Right atrium auricular region (tissue), 2 donors: ENCODE data around the gene SEMA7A. TPM values are rescaled to one million over a fixed set of nuclear protein-coding genes. Genes with fewer than 3 reads are reported as not detected.

Experiments used
- DNase-seq: peaks from one replicate; pipeline ENCODE4 v3.0.0-alpha.2; 2019; ENCODE audit warnings: low spot score
- H3K27ac ChIP-seq, 2 donors: fragments of 200-600 bp; sonication (generic); 1 replicate in 1 of 2; 2 replicates in 1 of 2; pipeline ENCODE4 v1.5.1; 2016 to 2019
- H3K27me3 ChIP-seq, 2 donors: fragments of 200-600 bp; sonication (generic); one replicate each; pipeline versions ENCODE4 v1.5.1 to v1.6.0; 2017 to 2019
- H3K36me3 ChIP-seq: fragments of 200-600 bp; sonication (generic); one replicate; pipeline ENCODE4 v1.5.1; 2016
- H3K4me1 ChIP-seq, 2 donors: fragments of 200-600 bp; sonication (generic); one replicate each; pipeline versions ENCODE4 v1.5.1 to v1.6.0; 2017 to 2019
- H3K4me3 ChIP-seq, 2 donors: fragments of 200-600 bp; sonication (generic); 1 replicate in 1 of 2; 2 replicates in 1 of 2; pipeline ENCODE4 v1.5.1; 2017 to 2019; ENCODE audit warnings: mild to moderate bottlenecking in 1 of 2, moderate library complexity in 1 of 2
- H3K9me3 ChIP-seq, 2 donors: fragments of 200-600 bp; sonication (generic); one replicate each; pipeline ENCODE4 v1.5.1; 2019
- total RNA-seq, 2 donors: library from RNA; depleted of rRNA; stranded (reverse); fragments of >200 nt; gene quantifications; one replicate each; pipeline ENCODE4 v1.1.0, GENCODE V29; 2016
- TF ChIP-seq, protein P1 (sequence below), 2 donors: fragments of 200-600 bp; sonication (generic); IDR thresholded peaks; one replicate each; pipeline ENCODE4 v1.5.1; 2019; ENCODE audit warnings: antibody characterized with exemption in 2 of 2

SEMA7A gene
- total RNA-seq, 2 donors from 2014 or later, result 1.0 to 2.9 TPM

DNA sequence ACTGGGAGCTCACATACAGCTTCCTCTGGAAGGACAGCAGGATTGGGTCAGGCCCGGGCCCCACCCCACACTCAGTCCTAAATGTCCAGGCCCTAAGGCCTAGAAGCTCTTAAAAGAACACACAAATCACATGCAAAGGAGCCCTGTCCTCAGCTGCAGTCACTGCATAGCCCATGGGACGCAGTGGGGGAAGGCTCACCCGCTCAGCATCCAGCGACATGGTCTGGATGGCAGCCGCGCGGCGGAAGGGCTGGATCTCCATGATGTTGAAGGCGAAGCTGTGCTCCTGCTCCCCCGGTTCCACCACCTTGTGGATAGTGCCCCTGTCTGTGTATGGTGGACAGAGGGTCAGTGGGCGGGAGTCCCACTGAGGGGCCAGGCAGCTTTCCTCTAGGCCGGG is 22.1 kb downstream of the SEMA7A start:
- TF ChIP-seq, protein P1, sequence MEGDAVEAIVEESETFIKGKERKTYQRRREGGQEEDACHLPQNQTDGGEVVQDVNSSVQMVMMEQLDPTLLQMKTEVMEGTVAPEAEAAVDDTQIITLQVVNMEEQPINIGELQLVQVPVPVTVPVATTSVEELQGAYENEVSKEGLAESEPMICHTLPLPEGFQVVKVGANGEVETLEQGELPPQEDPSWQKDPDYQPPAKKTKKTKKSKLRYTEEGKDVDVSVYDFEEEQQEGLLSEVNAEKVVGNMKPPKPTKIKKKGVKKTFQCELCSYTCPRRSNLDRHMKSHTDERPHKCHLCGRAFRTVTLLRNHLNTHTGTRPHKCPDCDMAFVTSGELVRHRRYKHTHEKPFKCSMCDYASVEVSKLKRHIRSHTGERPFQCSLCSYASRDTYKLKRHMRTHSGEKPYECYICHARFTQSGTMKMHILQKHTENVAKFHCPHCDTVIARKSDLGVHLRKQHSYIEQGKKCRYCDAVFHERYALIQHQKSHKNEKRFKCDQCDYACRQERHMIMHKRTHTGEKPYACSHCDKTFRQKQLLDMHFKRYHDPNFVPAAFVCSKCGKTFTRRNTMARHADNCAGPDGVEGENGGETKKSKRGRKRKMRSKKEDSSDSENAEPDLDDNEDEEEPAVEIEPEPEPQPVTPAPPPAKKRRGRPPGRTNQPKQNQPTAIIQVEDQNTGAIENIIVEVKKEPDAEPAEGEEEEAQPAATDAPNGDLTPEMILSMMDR (IDR thresholded peaks at IDR 0.05), result no peak
- H3K4me3 ChIP-seq, result no peak overlapping the region

DNA sequence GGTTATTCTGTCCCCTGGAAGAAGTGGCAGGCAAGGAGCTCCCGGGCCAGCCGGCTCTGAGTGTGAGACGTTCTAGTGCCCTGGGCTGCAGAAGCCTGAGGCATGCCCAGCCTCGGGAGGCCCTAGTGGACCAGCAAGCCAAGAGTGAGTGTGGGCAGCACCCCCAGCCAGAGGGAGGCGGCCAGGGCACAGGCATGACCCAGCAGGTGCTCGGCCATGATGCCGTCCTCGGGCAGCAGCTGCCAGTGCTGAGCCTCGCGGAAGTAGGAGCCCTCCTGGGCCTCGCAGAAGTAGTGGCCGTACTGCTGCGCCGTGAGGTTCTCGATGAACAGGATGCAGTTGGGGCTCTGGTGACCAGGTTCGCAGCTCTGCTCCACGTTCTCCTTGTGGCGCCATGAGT is 23.3 kb downstream of the SEMA7A start:
- no peaks in the 10 kb centered on the region for H3K27me3 ChIP-seq
- no peaks in the 10 kb centered on the region for H3K4me1 ChIP-seq
- no peak for DNase-seq
- no peaks in the 10 kb centered on the region for H3K9me3 ChIP-seq
- no peak overlapping the region for H3K27ac ChIP-seq
- no peak overlapping the region for H3K4me3 ChIP-seq
- TF ChIP-seq, protein P1 (IDR thresholded peaks at IDR 0.05), result no peak
- H3K36me3 ChIP-seq, result peaks cover 4% of the 10 kb centered on the region

More for the DNA sequence above, 22.1 kb downstream of the SEMA7A start:
- no peaks in the 10 kb centered on the region for H3K27me3 ChIP-seq
- H3K27ac ChIP-seq, result no peak overlapping the region
- no peak for DNase-seq
- peaks cover 0 to 2% of the 10 kb centered on the region in 2 donors for H3K4me1 ChIP-seq
- H3K9me3 ChIP-seq, result no peaks in the 10 kb centered on the region
- peaks cover 6% of the 10 kb centered on the region for H3K36me3 ChIP-seq

DNA sequence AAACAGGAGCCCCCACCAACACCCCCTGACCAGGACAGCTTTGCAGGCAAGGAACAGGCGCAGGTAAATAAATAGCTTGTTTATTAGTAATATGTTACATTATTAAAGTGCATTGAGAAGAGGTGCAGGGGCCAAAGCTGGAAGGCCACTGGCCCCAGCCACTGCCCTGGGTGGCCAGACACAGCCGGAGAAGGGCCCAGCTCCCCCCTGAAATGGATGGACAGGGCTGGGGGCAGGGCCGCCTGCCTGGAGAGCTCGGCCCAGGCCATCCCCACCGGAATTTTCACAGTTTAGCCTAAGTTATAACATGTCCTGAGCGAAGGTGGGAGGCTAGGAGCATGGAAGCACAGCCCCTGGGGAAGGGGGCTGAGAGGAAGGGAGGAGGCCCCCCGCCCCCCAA is 24.5 kb downstream of the SEMA7A start:
- Histone ChIP-seq H3K9me3 (no peaks in the 10 kb centered on the region), H3K27me3 (no peaks in the 10 kb centered on the region), H3K27ac (no peak overlapping the region), H3K4me3 (no peak overlapping the region), H3K36me3 (no peaks in the 10 kb centered on the region), H3K4me1 (peaks cover 0 to 2% of the 10 kb centered on the region in 2 donors)
- no peak for DNase-seq
- TF ChIP-seq, protein P1 (IDR thresholded peaks at IDR 0.05), result no peak

DNA sequence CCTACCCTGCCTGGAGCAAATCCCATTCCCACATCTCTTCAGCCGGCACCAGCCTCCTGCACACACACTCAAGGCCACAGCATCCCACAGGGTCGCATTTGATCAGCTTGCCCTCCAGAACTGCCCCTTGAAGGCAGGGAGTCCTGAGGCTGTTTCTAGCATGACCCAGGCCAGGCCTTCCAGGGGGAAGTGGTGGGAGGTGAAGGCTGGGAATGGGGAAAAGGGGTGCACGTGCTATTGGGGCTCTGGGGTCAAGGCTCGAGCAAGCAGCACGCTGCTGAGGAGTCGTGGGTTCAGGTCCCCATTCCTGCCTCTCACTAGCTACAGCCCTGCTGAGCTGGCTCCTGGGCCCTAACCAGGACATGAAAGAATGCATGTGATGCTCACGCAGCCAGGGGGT is 24.9 kb downstream of the SEMA7A start:
- no peak overlapping the region for H3K27ac ChIP-seq
- no peaks in the 10 kb centered on the region for H3K9me3 ChIP-seq
- H3K4me1 ChIP-seq, result peaks cover 0 to 6% of the 10 kb centered on the region in 2 donors
- DNase-seq, result no peak
- H3K36me3 ChIP-seq, result no peaks in the 10 kb centered on the region
- H3K4me3 ChIP-seq, result no peak overlapping the region
- TF ChIP-seq, protein P1 (IDR thresholded peaks at IDR 0.05), result no peak
- no peaks in the 10 kb centered on the region for H3K27me3 ChIP-seq

DNA sequence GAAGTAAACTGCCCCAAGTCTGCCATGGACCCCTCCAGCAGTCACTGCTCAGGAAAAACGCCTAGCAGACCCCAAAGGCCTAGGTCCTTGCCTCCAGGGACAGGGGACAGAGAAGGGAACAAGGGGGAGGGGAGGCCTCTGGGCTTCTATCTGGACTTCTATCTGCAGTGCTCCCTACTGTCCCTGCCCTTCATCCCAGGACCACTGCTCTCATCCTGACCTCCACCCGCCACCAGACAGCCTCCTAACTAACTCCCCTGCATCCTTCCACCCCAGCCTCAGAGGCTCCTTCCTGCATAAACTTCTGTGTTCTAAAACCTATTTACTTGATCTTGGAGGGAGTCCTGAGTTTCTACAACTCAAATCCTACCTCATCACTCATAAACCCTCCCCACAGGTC is 25.4 kb downstream of the SEMA7A start:
- Histone ChIP-seq H3K4me3 (no peak overlapping the region), H3K4me1 (peaks cover 0 to 10% of the 10 kb centered on the region in 2 donors), H3K9me3 (no peaks in the 10 kb centered on the region), H3K36me3 (no peaks in the 10 kb centered on the region), H3K27ac (no peak overlapping the region), H3K27me3 (no peaks in the 10 kb centered on the region)
- TF ChIP-seq, protein P1 (IDR thresholded peaks at IDR 0.05), result no peak
- DNase-seq, result no peak

DNA sequence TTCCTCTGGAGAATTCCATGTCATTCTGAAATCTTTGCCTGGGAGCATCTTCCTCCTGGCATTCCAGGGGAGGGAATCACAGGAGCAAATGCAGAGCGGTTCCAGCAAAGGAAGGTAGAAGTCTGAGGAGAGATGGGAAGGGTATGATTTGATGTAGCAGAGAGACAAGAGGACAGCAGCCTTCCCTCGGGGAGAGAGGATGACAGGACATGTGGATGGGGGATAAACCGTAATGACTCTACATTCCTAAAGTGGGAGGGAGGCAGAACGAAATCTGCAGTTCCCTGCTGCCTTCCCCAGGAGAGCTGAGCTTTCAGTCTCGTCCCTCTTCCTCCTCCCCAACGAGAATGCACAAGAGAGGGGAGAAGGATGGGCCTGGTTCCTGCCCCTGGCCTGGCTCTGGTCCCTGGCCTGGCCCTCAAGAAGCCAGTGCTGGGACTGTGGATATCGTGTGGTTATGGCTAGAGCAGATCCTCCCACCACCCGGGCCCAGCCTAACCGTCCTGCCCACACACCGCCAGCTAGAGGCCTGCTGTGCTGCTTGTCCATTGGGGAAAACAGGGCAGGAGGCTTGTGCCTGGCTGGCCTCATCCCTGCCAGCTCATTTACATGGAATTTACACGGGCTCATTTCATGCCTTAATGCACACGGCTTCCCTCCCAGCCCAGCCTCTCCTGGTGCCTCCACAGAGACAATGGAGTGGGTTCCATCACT is 26.6 kb downstream of the SEMA7A start:
- H3K36me3 ChIP-seq, result no peaks in the 10 kb centered on the region
- H3K27me3 ChIP-seq, result no peaks in the 10 kb centered on the region
- H3K4me1 ChIP-seq, result peaks cover 0 to 13% of the 10 kb centered on the region in 2 donors
- no peaks in the 10 kb centered on the region for H3K9me3 ChIP-seq
- H3K27ac ChIP-seq, result no peak overlapping the region
- H3K4me3 ChIP-seq, result no peak overlapping the region
- TF ChIP-seq, protein P1 (IDR thresholded peaks at IDR 0.05), result no peak
- no peak for DNase-seq
